CD14-positive monocyte (primary cell): ENCODE data around the gene C4orf33. TPM values are rescaled to one million over a fixed set of nuclear protein-coding genes. Genes with fewer than 3 reads are reported as not detected.

Experiments
- DNase-seq, 3 donors: peaks; one replicate each; pipeline ENCODE4 v3.0.0-alpha.2; 2011 to 2022
- H2AFZ ChIP-seq: 2 replicates; pipeline ENCODE4 v1.6.0; 2012; ENCODE audit warnings: mild to moderate bottlenecking, low read depth, low read length, inconsistent platforms; ENCODE audit not compliant: insufficient read depth, poor library complexity, severe bottlenecking
- H3K27ac ChIP-seq, 2 donors: 1 replicate in 1 of 2; 2 replicates in 1 of 2; pipeline ENCODE4 v1.5.1; 2012 to 2013; ENCODE audit warnings: low read length in 2 of 2, control low read depth in 1 of 2, inconsistent platforms in 1 of 2, low read depth in 1 of 2, mild to moderate bottlenecking in 1 of 2
- H3K27me3 ChIP-seq, 2 donors: one replicate each; pipeline versions ENCODE4 v1.6.0 to v1.6.1; 2011 to 2013; ENCODE audit warnings: low read length in 2 of 2; ENCODE audit not compliant: control insufficient read depth in 2 of 2, insufficient read depth in 2 of 2
- H3K36me3 ChIP-seq, 2 donors: replicated peaks in 1 of 2; 1 replicate in 1 of 2; 2 replicates in 1 of 2; pipeline versions ENCODE4 v1.5.1 to v1.6.1; 2012 to 2013; ENCODE audit warnings: low read length in 2 of 2, control low read depth in 1 of 2, inconsistent platforms in 1 of 2, mild to moderate bottlenecking in 1 of 2; ENCODE audit not compliant: insufficient read depth in 2 of 2, control insufficient read depth in 1 of 2
- H3K4me1 ChIP-seq, 2 donors: 1 replicate in 1 of 2; 2 replicates in 1 of 2; pipeline versions ENCODE4 v1.5.1 to v1.6.1; 2012 to 2013; ENCODE audit warnings: low read length in 2 of 2, control low read depth in 1 of 2, inconsistent platforms in 1 of 2, mild to moderate bottlenecking in 1 of 2, moderate library complexity in 1 of 2; ENCODE audit not compliant: insufficient read depth in 2 of 2, control insufficient read depth in 1 of 2
- H3K4me2 ChIP-seq: replicated peaks from 2 replicates; pipeline ENCODE3; 2012; ENCODE audit warnings: low read length, moderate library complexity, mild to moderate bottlenecking; ENCODE audit not compliant: poor library complexity, severe bottlenecking; ENCODE audit errors: extremely low read depth
- H3K4me3 ChIP-seq, 3 experiments: fragments of 200-600 bp in 1 of 3; sonication (generic) in 1 of 3; replicated peaks in 1 of 3; 1 replicate in 2 of 3; 2 replicates in 1 of 3; pipeline ENCODE4 v1.5.1; 2011 to 2013; ENCODE audit warnings: low read length in 3 of 3, mild to moderate bottlenecking in 3 of 3, control low read depth in 2 of 3, low read depth in 2 of 3, inconsistent platforms in 1 of 3, moderate library complexity in 1 of 3
- H3K79me2 ChIP-seq: 2 replicates; pipeline ENCODE4 v1.6.0; 2012; ENCODE audit warnings: mild to moderate bottlenecking, control low read depth, inconsistent platforms, low read length, moderate library complexity; ENCODE audit not compliant: insufficient read depth
- H3K9ac ChIP-seq: 2 replicates; pipeline ENCODE4 v1.6.0; 2017; ENCODE audit warnings: low read length, mild to moderate bottlenecking; ENCODE audit not compliant: insufficient read depth, poor library complexity, severe bottlenecking
- H3K9me3 ChIP-seq, 2 donors: replicated peaks in 1 of 2; 1 replicate in 1 of 2; 2 replicates in 1 of 2; pipeline versions ENCODE4 v1.5.1 to v1.6.1; 2012 to 2013; ENCODE audit warnings: low read length in 2 of 2, control low read depth in 1 of 2; ENCODE audit not compliant: control insufficient read depth in 1 of 2, insufficient read depth in 1 of 2
- H4K20me1 ChIP-seq: 2 replicates; pipeline ENCODE4 v1.6.0; 2012; ENCODE audit warnings: mild to moderate bottlenecking, low read length, control low read depth, moderate library complexity; ENCODE audit not compliant: insufficient read depth
- H3K27ac Mint-ChIP-seq, 7 donors: one replicate each; pipeline ENCODE4 v1.8.0; 2020; ENCODE audit warnings: mild to moderate bottlenecking in 7 of 7, mixed read lengths in 7 of 7, moderate library complexity in 6 of 7, inconsistent platforms in 2 of 7
- H3K27me3 Mint-ChIP-seq, 3 donors: one replicate each; pipeline ENCODE4 v1.8.0; 2021 to 2022; ENCODE audit warnings: low read depth in 3 of 3, mild to moderate bottlenecking in 3 of 3, mixed read lengths in 3 of 3, moderate library complexity in 3 of 3, inconsistent platforms in 1 of 3
- H3K36me3 Mint-ChIP-seq, 2 donors: one replicate each; pipeline ENCODE4 v1.8.0; 2020; ENCODE audit warnings: mixed read lengths in 2 of 2, inconsistent platforms in 1 of 2, mild to moderate bottlenecking in 1 of 2
- H3K4me1 Mint-ChIP-seq: one replicate; pipeline ENCODE4 v1.8.0; 2020; ENCODE audit warnings: mild to moderate bottlenecking, mixed read lengths
- H3K4me3 Mint-ChIP-seq, 2 donors: one replicate each; pipeline ENCODE4 v1.8.0; 2020; ENCODE audit warnings: mild to moderate bottlenecking in 2 of 2, mixed read lengths in 2 of 2, moderate library complexity in 1 of 2
- H3K9me3 Mint-ChIP-seq, 7 donors: one replicate each; pipeline ENCODE4 v1.8.0; 2020 to 2022; ENCODE audit warnings: mixed read lengths in 7 of 7, mild to moderate bottlenecking in 6 of 7, moderate library complexity in 6 of 7, inconsistent platforms in 2 of 7
- WGBS: methylation state at CpG from one replicate; pipeline ENCODE4 v1.1.5; 2013; ENCODE audit warnings: missing lambda C conversion rate; ENCODE audit not compliant: insufficient coverage; 5-methylcytosine and 5-hydroxymethylcytosine counted together
- intact Hi-C, 2 donors: fragments of 100-400 bp; cut with micrococcal nuclease; formaldehyde crosslinking; loops; one replicate each; pipeline versions ENCODE4 v1.15.0 to v1.15.1; 2023
- polyA plus RNA-seq, 3 donors: library from polyadenylated mRNA; depleted of rRNA in 1 of 3; unstranded in 2 of 3; stranded (reverse) in 1 of 3; fragments of 300-500 nt in 2 of 3; fragments of >200 nt in 1 of 3; fragmentation: Illumina TruSeq in 2 of 3; gene quantifications; 1 replicate in 2 of 3; 2 replicates in 1 of 3; pipeline ENCODE4 v1.2.3, GENCODE V29; 2012 to 2021
- TF ChIP-seq, protein P1 (sequence below): fragments of 200-600 bp; IDR thresholded peaks from one replicate; pipeline ENCODE4 v1.8.0; 2022; ENCODE audit warnings: antibody characterized with exemption, mild to moderate bottlenecking

C4orf33 gene
- polyA plus RNA-seq, 3 donors = 16.6 to 33.0 (median 28.2) TPM

DNA sequence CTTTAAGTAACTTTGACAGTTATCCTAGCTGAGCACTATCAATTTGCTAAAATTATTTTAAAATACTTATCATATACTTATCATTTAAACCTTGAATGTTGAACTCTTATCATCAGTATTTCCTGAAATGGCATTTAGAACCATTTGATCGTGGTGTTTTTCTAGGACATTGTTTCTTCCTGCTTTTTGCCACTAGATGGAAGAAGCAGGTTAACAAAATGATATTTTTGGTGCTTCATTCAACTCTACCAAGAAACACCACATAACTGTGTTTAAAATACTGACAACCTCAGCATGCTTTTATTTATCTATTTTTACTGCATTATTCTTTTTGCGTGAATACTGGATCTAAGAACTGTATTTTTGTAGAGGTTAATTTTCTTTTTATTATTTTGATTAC lies 44.6 kb downstream of the C4orf33 start:
- H3K9ac ChIP-seq = no peak overlapping the region
- H3K27me3 ChIP-seq = peaks cover 0 to 2% of the 10 kb centered on the region in 2 donors
- H2AFZ ChIP-seq = no peak overlapping the region
- no peak for DNase-seq
- no peak overlapping the region for H3K4me3 Mint-ChIP-seq
- H3K36me3 ChIP-seq = no peaks in the 10 kb centered on the region
- H3K4me1 ChIP-seq = no peaks in the 10 kb centered on the region
- H3K9me3 ChIP-seq = no peaks in the 10 kb centered on the region
- H3K79me2 ChIP-seq = no peaks in the 10 kb centered on the region
- H4K20me1 ChIP-seq = no peaks in the 10 kb centered on the region
- intact Hi-C loops = no loop called here
- peaks cover 0 to 3% (median 0%) of the 10 kb centered on the region in 3 donors for H3K27me3 Mint-ChIP-seq
- H3K9me3 Mint-ChIP-seq = peaks cover 0 to 3% (median 1%) of the 10 kb centered on the region in 7 donors
- H3K4me1 Mint-ChIP-seq = no peaks in the 10 kb centered on the region
- TF ChIP-seq, protein P1, sequence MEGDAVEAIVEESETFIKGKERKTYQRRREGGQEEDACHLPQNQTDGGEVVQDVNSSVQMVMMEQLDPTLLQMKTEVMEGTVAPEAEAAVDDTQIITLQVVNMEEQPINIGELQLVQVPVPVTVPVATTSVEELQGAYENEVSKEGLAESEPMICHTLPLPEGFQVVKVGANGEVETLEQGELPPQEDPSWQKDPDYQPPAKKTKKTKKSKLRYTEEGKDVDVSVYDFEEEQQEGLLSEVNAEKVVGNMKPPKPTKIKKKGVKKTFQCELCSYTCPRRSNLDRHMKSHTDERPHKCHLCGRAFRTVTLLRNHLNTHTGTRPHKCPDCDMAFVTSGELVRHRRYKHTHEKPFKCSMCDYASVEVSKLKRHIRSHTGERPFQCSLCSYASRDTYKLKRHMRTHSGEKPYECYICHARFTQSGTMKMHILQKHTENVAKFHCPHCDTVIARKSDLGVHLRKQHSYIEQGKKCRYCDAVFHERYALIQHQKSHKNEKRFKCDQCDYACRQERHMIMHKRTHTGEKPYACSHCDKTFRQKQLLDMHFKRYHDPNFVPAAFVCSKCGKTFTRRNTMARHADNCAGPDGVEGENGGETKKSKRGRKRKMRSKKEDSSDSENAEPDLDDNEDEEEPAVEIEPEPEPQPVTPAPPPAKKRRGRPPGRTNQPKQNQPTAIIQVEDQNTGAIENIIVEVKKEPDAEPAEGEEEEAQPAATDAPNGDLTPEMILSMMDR = no peak
- no peak overlapping the region for H3K27ac Mint-ChIP-seq
- no CpG with 5 or more reads among the region's 2 CpGs for WGBS
- H3K4me3 ChIP-seq = no peak overlapping the region
- no peak overlapping the region for H3K27ac ChIP-seq
- H3K4me2 ChIP-seq = no peak overlapping the region
- no peaks in the 10 kb centered on the region for H3K36me3 Mint-ChIP-seq

- no peak for DNase-seq
- Mint-ChIP-seq H3K4me3 (no peak overlapping the region), H3K27ac (no peak overlapping the region), H3K4me1 (no peaks in the 10 kb centered on the region), H3K27me3 (peaks cover 2 to 3% (median 2%) of the 10 kb centered on the region in 3 donors), H3K36me3 (no peaks in the 10 kb centered on the region), H3K9me3 (peaks cover 0 to 3% (median 0%) of the 10 kb centered on the region in 7 donors)
- Histone ChIP-seq H3K79me2 (no peaks in the 10 kb centered on the region), H3K9me3 (no peaks in the 10 kb centered on the region), H2AFZ (no peak overlapping the region), H3K4me2 (no peak overlapping the region), H3K27ac (no peak overlapping the region), H3K9ac (no peak overlapping the region), H3K27me3 (peaks cover 0 to 2% of the 10 kb centered on the region in 2 donors), H4K20me1 (no peaks in the 10 kb centered on the region), H3K4me3 (no peak overlapping the region), H3K4me1 (no peaks in the 10 kb centered on the region), H3K36me3 (no peaks in the 10 kb centered on the region)
- no CpG with 5 or more reads among the region's 2 CpGs for WGBS
- TF ChIP-seq, protein P1 = no peak
- intact Hi-C loops = no loop called here
Observed at GRCh38 chr4:129143359-129143758, 47.4 kb downstream of the C4orf33 start.
